Esophagus muscularis mucosa (tissue), 4 donors: Measurements from ENCODE around the gene CCBE1. TPM values are rescaled to one million over a fixed set of nuclear protein-coding genes. Genes with fewer than 3 reads are reported as not detected.

Experiments used
- DNase-seq: peaks from one replicate; pipeline ENCODE4 v3.0.0-alpha.2; 2017; ENCODE audit errors: extremely low spot score
- H3K27ac ChIP-seq, 4 donors: fragments of 200-600 bp; sonication (generic); replicated peaks in 1 of 4; 1 replicate in 3 of 4; 2 replicates in 1 of 4; pipeline ENCODE4 v1.5.1; 2016 to 2019; ENCODE audit warnings: mild to moderate bottlenecking in 1 of 4
- H3K27me3 ChIP-seq, 4 donors: fragments of 200-600 bp; sonication (generic); one replicate each; pipeline versions ENCODE4 v1.5.1 to v1.6.0; 2016 to 2019
- H3K36me3 ChIP-seq, 4 donors: fragments of 200-600 bp; sonication (generic); one replicate each; pipeline ENCODE4 v1.5.1; 2016 to 2019
- H3K4me1 ChIP-seq, 4 donors: fragments of 200-600 bp; sonication (generic); one replicate each; pipeline ENCODE4 v1.5.1; 2016 to 2019
- H3K4me3 ChIP-seq, 4 donors: fragments of 200-600 bp; sonication (generic); 1 replicate in 2 of 4; 2 replicates in 2 of 4; pipeline ENCODE4 v1.5.1; 2016 to 2019; ENCODE audit warnings: mild to moderate bottlenecking in 4 of 4, moderate library complexity in 1 of 4
- H3K9me3 ChIP-seq, 4 donors: fragments of 200-600 bp; sonication (generic); 1 replicate in 3 of 4; 2 replicates in 1 of 4; pipeline ENCODE4 v1.5.1; 2016 to 2019
- CTCF ChIP-seq, 3 experiments: fragments of 200-600 bp in 2 of 3; fragments of 450-650 bp in 1 of 3; sonication (generic) in 2 of 3; IDR thresholded peaks; one replicate each; pipeline ENCODE4 v1.5.1; 2017 to 2019; ENCODE audit warnings: antibody characterized with exemption in 3 of 3, mild to moderate bottlenecking in 2 of 3, moderate library complexity in 1 of 3
- EP300 ChIP-seq: sonication (generic); formaldehyde crosslinking; IDR thresholded peaks from one replicate; pipeline ENCODE4 v1.6.1; 2017; ENCODE audit warnings: antibody characterized with exemption
- POLR2A ChIP-seq: fragments of 450-650 bp; IDR thresholded peaks from one replicate; pipeline ENCODE4 v1.6.1; 2017; ENCODE audit warnings: antibody characterized with exemption, moderate library complexity, mild to moderate bottlenecking, low read depth
- POLR2AphosphoS5 ChIP-seq, 2 donors: sonication (generic); formaldehyde crosslinking; IDR thresholded peaks; one replicate each; pipeline ENCODE4 v1.6.1; 2017; ENCODE audit warnings: antibody characterized with exemption in 2 of 2
- WGBS: methylation state at CpG from one replicate; pipeline ENCODE4 v1.1.5; 2018; 5-methylcytosine and 5-hydroxymethylcytosine counted together
- intact Hi-C: fragments of 100-400 bp; cut with DNase I; formaldehyde crosslinking; loops from one replicate; pipeline ENCODE4 v1.15.1; 2023
- total RNA-seq, 4 donors: library from RNA; depleted of rRNA; stranded (reverse); fragments of >200 nt; gene quantifications; one replicate each; pipeline versions ENCODE4 v1.1.0 to v1.2.1, GENCODE V29; 2016

CCBE1 gene
- total RNA-seq, 4 donors from 2014 or later, result 1.6 to 11.1 (median 2.7) TPM

- Histone ChIP-seq H3K27me3 (no peaks in the 10 kb centered on the region), H3K4me1 (peaks cover 0 to 9% (median 7%) of the 10 kb centered on the region in 4 donors), H3K4me3 (no peak overlapping the region), H3K36me3 (no peaks in the 10 kb centered on the region), H3K9me3 (no peaks in the 10 kb centered on the region), H3K27ac (no peak overlapping the region)
- TF ChIP-seq POLR2A (no peak), POLR2AphosphoS5 (IDR thresholded peaks at IDR 0.05) (no peak), EP300 (no peak), CTCF (IDR thresholded peaks at IDR 0.05) (no peak)
- intact Hi-C loops, result no loop called here
- 93% methylated on average over 8 of the region's 8 CpGs for WGBS
- DNase-seq, result no peak
Observed at GRCh38 chr18:59708988-59709387, 11.8 kb upstream of the CCBE1 start.

- WGBS, result 59% methylated on average over 2 of the region's 2 CpGs
Observed at GRCh38 chr18:59707306-59707705, 10.1 kb upstream of the CCBE1 start.

GRCh38 chr18:59706499-59706898 is 9.3 kb upstream of the CCBE1 start:
- no peaks in the 10 kb centered on the region for H3K36me3 ChIP-seq
- WGBS, result 74% methylated on average over 5 of the region's 5 CpGs
- TF ChIP-seq POLR2A, result no peak
- TF ChIP-seq CTCF (IDR thresholded peaks at IDR 0.05), result no peak
- TF ChIP-seq EP300, result no peak
- no peak for TF ChIP-seq POLR2AphosphoS5 (IDR thresholded peaks at IDR 0.05)
- DNase-seq, result no peak
- no peak overlapping the region for H3K27ac ChIP-seq
- peaks cover 0 to 20% (median 12%) of the 10 kb centered on the region in 4 donors for H3K4me1 ChIP-seq
- intact Hi-C loops, result no loop called here
- H3K9me3 ChIP-seq, result no peaks in the 10 kb centered on the region
- H3K27me3 ChIP-seq, result no peaks in the 10 kb centered on the region
- no peak overlapping the region for H3K4me3 ChIP-seq

More at GRCh38 chr18:59707306-59707705, 10.1 kb upstream of the CCBE1 start:
- no peaks in the 10 kb centered on the region for H3K9me3 ChIP-seq
- intact Hi-C loops, result no loop called here
- H3K4me3 ChIP-seq, result no peak overlapping the region
- H3K27ac ChIP-seq, result no peak overlapping the region
- DNase-seq, result no peak
- TF ChIP-seq CTCF (IDR thresholded peaks at IDR 0.05) (no peak), POLR2AphosphoS5 (IDR thresholded peaks at IDR 0.05) (no peak)
- H3K36me3 ChIP-seq, result no peaks in the 10 kb centered on the region
- H3K27me3 ChIP-seq, result no peaks in the 10 kb centered on the region
- peaks cover 0 to 18% (median 10%) of the 10 kb centered on the region in 4 donors for H3K4me1 ChIP-seq

GRCh38 chr18:59705145-59705544 is 7.9 kb upstream of the CCBE1 start:
- WGBS, result 33% methylated on average over 1 of the region's 1 CpG
- no peaks in the 10 kb centered on the region for H3K27me3 ChIP-seq

DNA sequence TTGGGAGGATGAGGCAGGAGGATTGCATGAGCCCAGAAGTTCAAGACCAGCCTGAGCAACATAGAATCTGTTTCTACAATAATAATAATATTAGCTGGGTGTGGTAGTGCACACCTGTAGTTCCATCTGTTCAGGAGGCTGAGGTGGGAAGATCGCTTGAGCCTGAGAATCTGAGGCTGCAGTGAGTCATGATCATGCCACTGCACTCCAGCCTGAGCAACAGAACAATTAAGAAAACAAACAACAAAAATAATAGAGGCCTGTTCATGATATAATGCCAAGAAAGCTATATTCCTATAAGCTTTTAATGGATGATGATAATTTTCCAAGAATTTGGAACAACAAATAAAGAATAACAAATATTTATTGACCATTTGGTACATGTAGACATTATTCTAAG is 6.9 kb upstream of the CCBE1 start:
- Histone ChIP-seq H3K27ac (no peak overlapping the region), H3K4me1 (peaks cover 0 to 37% (median 24%) of the 10 kb centered on the region in 4 donors), H3K36me3 (no peaks in the 10 kb centered on the region), H3K9me3 (no peaks in the 10 kb centered on the region), H3K27me3 (no peaks in the 10 kb centered on the region), H3K4me3 (no peak overlapping the region)
- DNase-seq, result no peak
- no peak for TF ChIP-seq EP300
- TF ChIP-seq POLR2AphosphoS5 (IDR thresholded peaks at IDR 0.05), result no peak
- TF ChIP-seq CTCF (IDR thresholded peaks at IDR 0.05), result no peak
- no peak for TF ChIP-seq POLR2A
- intact Hi-C loops, result no loop called here
- 88% methylated on average over 1 of the region's 1 CpG for WGBS

More at GRCh38 chr18:59705145-59705544, 7.9 kb upstream of the CCBE1 start:
- TF ChIP-seq POLR2A, result no peak
- no peak overlapping the region for H3K27ac ChIP-seq
- DNase-seq, result no peak
- no peaks in the 10 kb centered on the region for H3K9me3 ChIP-seq
- no peak overlapping the region for H3K4me3 ChIP-seq
- peaks cover 0 to 30% (median 21%) of the 10 kb centered on the region in 4 donors for H3K4me1 ChIP-seq
- intact Hi-C loops, result no loop called here
- H3K36me3 ChIP-seq, result no peaks in the 10 kb centered on the region
